Measurements from ENCODE around the gene GCGR. TPM values are rescaled to one million over a fixed set of nuclear protein-coding genes. Genes with fewer than 3 reads are reported as not detected.

Gene GCGR
- total and polyA plus RNA-seq, 2 donors (not counting 1 experiment from before 2014, with no cell fraction given) = not detected

DNA sequence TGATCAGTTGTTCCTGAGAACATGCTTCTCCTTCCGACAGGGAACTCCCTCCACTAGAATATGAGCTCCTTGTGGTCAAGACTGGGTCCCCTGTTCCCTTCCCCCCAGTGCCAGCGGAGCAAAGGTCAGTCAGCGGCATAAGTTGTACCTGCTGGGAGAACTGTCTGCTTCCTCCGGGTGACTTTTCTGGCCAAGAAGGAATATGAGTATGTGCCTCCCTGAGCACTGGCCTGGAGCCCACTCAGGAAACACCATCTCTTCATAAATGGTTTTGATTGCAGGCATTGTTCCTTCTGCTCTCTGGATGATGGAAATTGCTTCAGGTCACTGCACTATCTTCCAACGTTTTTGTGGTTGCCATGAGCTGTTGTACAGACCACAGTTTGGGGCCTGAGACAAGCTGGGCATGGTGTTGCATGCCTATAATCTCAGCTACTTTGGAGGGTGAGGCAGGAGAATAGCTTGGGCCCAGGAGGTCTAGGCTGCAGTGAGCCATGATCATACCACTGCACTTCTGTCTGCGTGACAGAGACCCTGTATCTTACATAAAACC is 59.2 kb downstream of the GCGR start:
- POLR2A ChIA-PET = no interaction called here
- Histone ChIP-seq H3K4me3 (ENCODE audit: control extremely low read depth in 1 of 5, extremely low read depth in 1 of 5, insufficient read depth in 1 of 5, low read depth in 2 of 5, low read length in 4 of 5) (no peak overlapping the region), H3K9me3 (ENCODE audit: control extremely low read depth in 1 of 3, control insufficient read depth in 2 of 3, insufficient read depth in 1 of 3, low read length in 2 of 3) (no peaks in the 10 kb centered on the region), H3K79me2 (ENCODE audit: control insufficient read depth, insufficient read depth, low read length) (peaks cover 51% of the 10 kb centered on the region), H4K20me1 (ENCODE audit: control insufficient read depth, insufficient read depth, low read length, poor library complexity, severe bottlenecking) (peaks cover 56% of the 10 kb centered on the region), H3K27me3 (replicated peaks in 1 of 4; ENCODE audit: control extremely low read depth in 1 of 4, control insufficient read depth in 3 of 4, insufficient read depth in 4 of 4, low read length in 3 of 4) (no peaks in the 10 kb centered on the region), H3K4me1 (ENCODE audit: control insufficient read depth in 2 of 2, insufficient read depth in 2 of 2, low read length in 2 of 2) (peaks cover 17 to 35% of the 10 kb centered on the region in 2 donors), H2AFZ (ENCODE audit: insufficient read depth, low read depth, low read length, poor library complexity, severe bottlenecking) (no peak overlapping the region), H3K27ac (ENCODE audit: low read length in 2 of 2) (peak overlapping the region in 1 of 2 donors; percentile 23), H3K36me3 (replicated peaks in 1 of 2; ENCODE audit: control extremely low read depth in 1 of 2, control insufficient read depth in 1 of 2, extremely low read depth in 1 of 2, insufficient read depth in 2 of 2, low read length in 1 of 2) (peaks cover 1 to 18% of the 10 kb centered on the region in 2 experiments), H3K4me2 (replicated peaks; ENCODE audit: low read depth, low read length, poor library complexity, severe bottlenecking) (no peak overlapping the region), H3K9ac (ENCODE audit: low read length) (no peak overlapping the region)
- no peaks in the 10 kb centered on the region for H3K9me3 Mint-ChIP-seq (ENCODE audit: insufficient read depth)
- intact Hi-C loops (cut with micrococcal nuclease) = loop anchor here (5.0 to 10.0 kb wide), 2 partner anchors 346 to 432 kb away; no protein-coding TSS in a partner anchor
- TF ChIP-seq EZH2 (IDR thresholded peaks at IDR 0.05; ENCODE audit: borderline replicate concordance, insufficient read depth, low read depth, low read length, poor library complexity, severe bottlenecking) = no peak
- TF ChIP-seq, protein P1, sequence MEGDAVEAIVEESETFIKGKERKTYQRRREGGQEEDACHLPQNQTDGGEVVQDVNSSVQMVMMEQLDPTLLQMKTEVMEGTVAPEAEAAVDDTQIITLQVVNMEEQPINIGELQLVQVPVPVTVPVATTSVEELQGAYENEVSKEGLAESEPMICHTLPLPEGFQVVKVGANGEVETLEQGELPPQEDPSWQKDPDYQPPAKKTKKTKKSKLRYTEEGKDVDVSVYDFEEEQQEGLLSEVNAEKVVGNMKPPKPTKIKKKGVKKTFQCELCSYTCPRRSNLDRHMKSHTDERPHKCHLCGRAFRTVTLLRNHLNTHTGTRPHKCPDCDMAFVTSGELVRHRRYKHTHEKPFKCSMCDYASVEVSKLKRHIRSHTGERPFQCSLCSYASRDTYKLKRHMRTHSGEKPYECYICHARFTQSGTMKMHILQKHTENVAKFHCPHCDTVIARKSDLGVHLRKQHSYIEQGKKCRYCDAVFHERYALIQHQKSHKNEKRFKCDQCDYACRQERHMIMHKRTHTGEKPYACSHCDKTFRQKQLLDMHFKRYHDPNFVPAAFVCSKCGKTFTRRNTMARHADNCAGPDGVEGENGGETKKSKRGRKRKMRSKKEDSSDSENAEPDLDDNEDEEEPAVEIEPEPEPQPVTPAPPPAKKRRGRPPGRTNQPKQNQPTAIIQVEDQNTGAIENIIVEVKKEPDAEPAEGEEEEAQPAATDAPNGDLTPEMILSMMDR (IDR thresholded peaks at IDR 0.05) = no peak
- CTCF ChIA-PET = no interaction called here
- no peaks in the 10 kb centered on the region for H3K27me3 Mint-ChIP-seq
- H3K4me3 Mint-ChIP-seq = peak overlapping the region; percentile 69
- 57% methylated on average over 1 of the region's 6 CpGs for WGBS (ENCODE audit: insufficient coverage)
- peak overlapping the region; percentile 12 for H3K27ac Mint-ChIP-seq
- no peak for ATAC-seq (ENCODE audit: low read depth)
- H3K4me1 Mint-ChIP-seq = peaks cover 40% of the 10 kb centered on the region
- DNase-seq = peak; percentile 10

Other genes with a start within 250 kb of the GCGR start
- 101 and 103 TPM in 2 replicates for gene NPLOC4, start 167.0 kb upstream of the GCGR start, total RNA-seq
- 70.2 and 80.6 TPM in 2 replicates for gene NPLOC4, start 167.0 kb upstream of the GCGR start, polyA plus RNA-seq
- 1.1 and 1.6 TPM in 2 replicates for gene TSPAN10, start 167.0 kb upstream of the GCGR start, total RNA-seq
- 0.34 and 0.45 TPM in 2 replicates for gene TSPAN10, start 167.0 kb upstream of the GCGR start, polyA plus RNA-seq
- 0.69 and 0.92 TPM in 2 replicates for gene PDE6G, start 147.6 kb upstream of the GCGR start, total RNA-seq
- 1.1 and 1.6 TPM in 2 replicates for gene PDE6G, start 147.6 kb upstream of the GCGR start, polyA plus RNA-seq
- 38.6 and 39.5 TPM in 2 replicates for gene OXLD1, start 137.5 kb upstream of the GCGR start, total RNA-seq
- 53.5 and 102 TPM in 2 replicates for gene OXLD1, start 137.5 kb upstream of the GCGR start, polyA plus RNA-seq
- gene CCDC137, start 137.4 kb upstream of the GCGR start, total RNA-seq = 36.0 and 41.7 TPM in 2 replicates
- 12.9 and 18.8 TPM in 2 replicates for gene CCDC137, start 137.4 kb upstream of the GCGR start, polyA plus RNA-seq
- gene ARL16, start 120.4 kb upstream of the GCGR start, total RNA-seq = 32.5 and 35.3 TPM in 2 replicates
- 61.4 and 101 TPM in 2 replicates for gene ARL16, start 120.4 kb upstream of the GCGR start, polyA plus RNA-seq
- gene HGS, start 120.1 kb upstream of the GCGR start, total RNA-seq = 184 and 190 TPM in 2 replicates
- gene HGS, start 120.1 kb upstream of the GCGR start, polyA plus RNA-seq = 206 and 220 TPM in 2 replicates
- 23.8 and 24.1 TPM in 2 replicates for gene MRPL12, start 100.8 kb upstream of the GCGR start, total RNA-seq
- gene MRPL12, start 100.8 kb upstream of the GCGR start, polyA plus RNA-seq = 15.9 and 25.6 TPM in 2 replicates
- gene SLC25A10, start 91.9 kb upstream of the GCGR start, total RNA-seq = 5.0 and 6.5 TPM in 2 replicates
- gene SLC25A10, start 91.9 kb upstream of the GCGR start, polyA plus RNA-seq = 2.9 and 3.9 TPM in 2 replicates
- 69.7 and 74.3 TPM in 2 replicates for gene MCRIP1, start 29.1 kb downstream of the GCGR start, total RNA-seq
- 59.2 and 84.0 TPM in 2 replicates for gene MCRIP1, start 29.1 kb downstream of the GCGR start, polyA plus RNA-seq
- gene PPP1R27, start 30.9 kb downstream of the GCGR start, total RNA-seq = not detected in 2 replicates
- gene PPP1R27, start 30.9 kb downstream of the GCGR start, polyA plus RNA-seq = not detected in 2 replicates
- 191 and 197 TPM in 2 replicates for gene P4HB, start 56.4 kb downstream of the GCGR start, total RNA-seq
- gene P4HB, start 56.4 kb downstream of the GCGR start, polyA plus RNA-seq = 37.4 and 42.5 TPM in 2 replicates
- gene ARHGDIA, start 67.2 kb downstream of the GCGR start, total RNA-seq = 262 and 263 TPM in 2 replicates
- gene ARHGDIA, start 67.2 kb downstream of the GCGR start, polyA plus RNA-seq = 510 and 744 TPM in 2 replicates
- gene ALYREF, start 87.4 kb downstream of the GCGR start, total RNA-seq = 49.7 and 52.1 TPM in 2 replicates
- gene ALYREF, start 87.4 kb downstream of the GCGR start, polyA plus RNA-seq = 102 and 128 TPM in 2 replicates
- 39.5 and 43.3 TPM in 2 replicates for gene ANAPC11, start 87.6 kb downstream of the GCGR start, total RNA-seq
- gene ANAPC11, start 87.6 kb downstream of the GCGR start, polyA plus RNA-seq = 110 and 120 TPM in 2 replicates
- gene NPB, start 98.1 kb downstream of the GCGR start, total RNA-seq = 0.24 and 0.44 TPM in 2 replicates
- not detected in 2 replicates for gene NPB, start 98.1 kb downstream of the GCGR start, polyA plus RNA-seq
- 34.2 and 34.9 TPM in 2 replicates for gene PCYT2, start 107.2 kb downstream of the GCGR start, total RNA-seq
- gene PCYT2, start 107.2 kb downstream of the GCGR start, polyA plus RNA-seq = 33.4 and 38.7 TPM in 2 replicates
- gene SIRT7, start 114.0 kb downstream of the GCGR start, total RNA-seq = 82.7 and 83.2 TPM in 2 replicates
- gene SIRT7, start 114.0 kb downstream of the GCGR start, polyA plus RNA-seq = 59.5 and 77.2 TPM in 2 replicates
- gene MAFG, start 123.6 kb downstream of the GCGR start, total RNA-seq = 27.9 and 29.0 TPM in 2 replicates
- gene MAFG, start 123.6 kb downstream of the GCGR start, polyA plus RNA-seq = 11.4 and 29.8 TPM in 2 replicates
- gene PYCR1, start 133.2 kb downstream of the GCGR start, total RNA-seq = 3.7 and 4.4 TPM in 2 replicates
- gene PYCR1, start 133.2 kb downstream of the GCGR start, polyA plus RNA-seq = 3.7 and 4.3 TPM in 2 replicates
- not detected in 2 replicates for gene MYADML2, start 143.1 kb downstream of the GCGR start, total RNA-seq
- gene MYADML2, start 143.1 kb downstream of the GCGR start, polyA plus RNA-seq = not detected in 2 replicates
- gene NOTUM, start 157.0 kb downstream of the GCGR start, total RNA-seq = not detected in 2 replicates
- not detected in 2 replicates for gene NOTUM, start 157.0 kb downstream of the GCGR start, polyA plus RNA-seq
- 46.7 and 50.4 TPM in 2 replicates for gene ASPSCR1, start 173.5 kb downstream of the GCGR start, total RNA-seq
- gene ASPSCR1, start 173.5 kb downstream of the GCGR start, polyA plus RNA-seq = 32.3 and 34.0 TPM in 2 replicates
- gene CENPX, start 218.7 kb downstream of the GCGR start, total RNA-seq = 26.7 and 37.0 TPM in 2 replicates
- 36.8 and 40.1 TPM in 2 replicates for gene CENPX, start 218.7 kb downstream of the GCGR start, polyA plus RNA-seq
- 16.3 and 19.4 TPM in 2 replicates for gene LRRC45, start 219.2 kb downstream of the GCGR start, total RNA-seq
- gene LRRC45, start 219.2 kb downstream of the GCGR start, polyA plus RNA-seq = 19.6 and 20.4 TPM in 2 replicates
- gene RAC3, start 227.5 kb downstream of the GCGR start, total RNA-seq = 0.41 and 0.62 TPM in 2 replicates
- 1.1 and 2.0 TPM in 2 replicates for gene RAC3, start 227.5 kb downstream of the GCGR start, polyA plus RNA-seq
- 63.9 and 70.7 TPM in 2 replicates for gene DCXR, start 233.5 kb downstream of the GCGR start, total RNA-seq
- gene DCXR, start 233.5 kb downstream of the GCGR start, polyA plus RNA-seq = 143 and 424 TPM in 2 replicates
- 30.1 TPM in 2 replicates for gene RFNG, start 247.7 kb downstream of the GCGR start, total RNA-seq
- 37.8 and 44.5 TPM in 2 replicates for gene RFNG, start 247.7 kb downstream of the GCGR start, polyA plus RNA-seq
- gene GPS1, start 247.7 kb downstream of the GCGR start, total RNA-seq = 79.5 and 80.5 TPM in 2 replicates
- 105 and 124 TPM in 2 replicates for gene GPS1, start 247.7 kb downstream of the GCGR start, polyA plus RNA-seq

Measured in B cell (primary cell).